Naive thymus-derived CD8-positive, alpha-beta T cell (primary cell): ENCODE data around the gene ZNF440. TPM values are rescaled to one million over a fixed set of nuclear protein-coding genes. Genes with fewer than 3 reads are reported as not detected.
A peak's percentile ranks its signal among the peaks of the same experiment; 100 is the strongest.
"Not testable (repeated sequence)": the region's sequence is repeated elsewhere in the genome, so short reads cannot be mapped to it uniquely, and the experiment has no call there.

Source experiments
- ATAC-seq, 2 donors: fragments of 150-1000 bp; cut with Tn5 transposase in 1 of 2; sonication (Bioruptor Pico), chemical (Tn5 transposase) in 1 of 2; 1 replicate in 1 of 2; 2 replicates in 1 of 2; pipeline ENCODE4 v1.10.0; 2021; ENCODE audit warnings: mild to moderate bottlenecking in 2 of 2, moderate library complexity in 2 of 2
- POLR2A ChIA-PET: fragments of 350-600 bp; sonication (Branson Sonifier 250); formaldehyde crosslinking; loops from one replicate; lab custom pipeline; 2021; ENCODE audit warnings: antibody characterized with exemption; lab: Charles Lee
- DNase-seq, 10 donors: peaks; one replicate each; pipeline versions ENCODE4 v3.0.0 to v3.0.0-alpha.2; 2020 to 2022
- H3K27ac Mint-ChIP-seq, 10 donors: one replicate each; pipeline ENCODE4 v1.8.0; 2020 to 2022; ENCODE audit warnings: mild to moderate bottlenecking in 10 of 10, mixed read lengths in 10 of 10, moderate library complexity in 4 of 10, inconsistent platforms in 1 of 10
- H3K27me3 Mint-ChIP-seq, 5 donors: one replicate each; pipeline ENCODE4 v1.8.0; 2021 to 2022; ENCODE audit warnings: mixed read lengths in 5 of 5
- H3K36me3 Mint-ChIP-seq, 3 donors: one replicate each; pipeline ENCODE4 v1.8.0; 2020 to 2022; ENCODE audit warnings: mixed read lengths in 3 of 3, mild to moderate bottlenecking in 2 of 3, inconsistent platforms in 1 of 3
- H3K4me1 Mint-ChIP-seq, 4 donors: one replicate each; pipeline ENCODE4 v1.8.0; 2021 to 2022; ENCODE audit warnings: mixed read lengths in 4 of 4
- H3K4me3 Mint-ChIP-seq, 10 donors: one replicate each; pipeline ENCODE4 v1.8.0; 2020 to 2022; ENCODE audit warnings: mild to moderate bottlenecking in 10 of 10, mixed read lengths in 10 of 10, moderate library complexity in 6 of 10, inconsistent platforms in 1 of 10
- H3K9me3 Mint-ChIP-seq, 9 donors: one replicate each; pipeline ENCODE4 v1.8.0; 2020 to 2022; ENCODE audit warnings: mixed read lengths in 9 of 9, mild to moderate bottlenecking in 3 of 9, inconsistent platforms in 1 of 9, moderate library complexity in 1 of 9
- polyA plus RNA-seq, 3 donors: library from polyadenylated mRNA; unstranded; fragments of 300-500 nt; fragmentation: Illumina TruSeq; gene quantifications; one replicate each; pipeline ENCODE4 v1.2.3, GENCODE V29; 2021
- total RNA-seq, 8 experiments: library from RNA in 2 of 8; stranded (reverse) in 2 of 8; gene quantifications; one replicate each; pipeline ENCODE4 v1.2.3 and lab custom pipeline; 2021 to 2026

The ZNF440 gene
- total and polyA plus RNA-seq, 5 experiments from 2014 or later = 1.5 to 24.0 (median 3.9) TPM

DNA sequence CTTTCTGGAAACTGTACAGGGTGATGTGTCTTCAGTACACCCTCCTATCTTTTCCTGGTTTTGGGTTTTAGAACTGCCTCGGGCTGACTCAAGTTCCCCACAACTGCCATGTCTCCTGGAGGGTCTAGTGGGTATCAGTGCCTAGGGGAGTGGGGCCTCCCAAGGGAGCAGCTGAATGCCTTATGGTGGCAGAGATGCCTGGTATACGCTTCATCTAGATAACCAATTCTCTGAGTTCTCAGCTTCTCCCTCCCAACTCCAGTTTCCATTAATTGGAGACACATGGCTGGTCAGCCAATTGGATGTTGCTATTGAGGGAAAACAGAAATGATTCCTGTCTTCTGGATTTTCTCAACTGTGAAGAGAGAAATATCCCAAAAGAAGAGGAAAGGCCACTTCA, 47.2 kb downstream of the ZNF440 start:
- no peak for ATAC-seq
- no peak overlapping the region for H3K27ac Mint-ChIP-seq
- H3K27me3 Mint-ChIP-seq = no peaks in the 10 kb centered on the region
- peaks cover 0 to 99% (median 49%) of the 10 kb centered on the region in 9 donors for H3K9me3 Mint-ChIP-seq
- no peak overlapping the region for H3K4me3 Mint-ChIP-seq
- POLR2A ChIA-PET = no interaction called here
- H3K36me3 Mint-ChIP-seq = peaks cover 40 to 91% (median 84%) of the 10 kb centered on the region in 3 donors
- DNase-seq = no peak
- peaks cover 0 to 3% (median 0%) of the 10 kb centered on the region in 4 donors for H3K4me1 Mint-ChIP-seq

DNA sequence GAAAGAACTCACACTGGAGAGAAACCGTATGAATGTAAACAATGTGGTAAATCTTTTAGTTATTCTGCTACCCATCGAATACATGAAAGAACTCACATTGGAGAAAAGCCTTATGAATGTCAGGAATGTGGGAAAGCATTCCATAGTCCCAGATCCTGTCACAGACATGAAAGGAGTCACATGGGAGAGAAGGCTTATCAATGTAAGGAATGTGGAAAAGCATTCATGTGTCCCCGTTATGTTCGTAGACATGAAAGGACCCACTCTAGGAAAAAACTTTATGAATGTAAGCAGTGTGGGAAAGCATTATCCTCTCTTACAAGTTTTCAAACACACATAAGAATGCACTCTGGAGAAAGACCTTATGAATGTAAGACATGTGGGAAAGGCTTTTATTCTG, 53.7 kb downstream of the ZNF440 start:
- H3K27me3 Mint-ChIP-seq, H3K27ac Mint-ChIP-seq, POLR2A ChIA-PET, H3K4me1 Mint-ChIP-seq, DNase-seq, ATAC-seq, H3K4me3 Mint-ChIP-seq: not testable (repeated sequence)
- peaks cover 0 to 97% (median 59%) of the 10 kb centered on the region in 9 donors for H3K9me3 Mint-ChIP-seq
- H3K36me3 Mint-ChIP-seq = peaks cover 49 to 88% (median 71%) of the 10 kb centered on the region in 3 donors

DNA sequence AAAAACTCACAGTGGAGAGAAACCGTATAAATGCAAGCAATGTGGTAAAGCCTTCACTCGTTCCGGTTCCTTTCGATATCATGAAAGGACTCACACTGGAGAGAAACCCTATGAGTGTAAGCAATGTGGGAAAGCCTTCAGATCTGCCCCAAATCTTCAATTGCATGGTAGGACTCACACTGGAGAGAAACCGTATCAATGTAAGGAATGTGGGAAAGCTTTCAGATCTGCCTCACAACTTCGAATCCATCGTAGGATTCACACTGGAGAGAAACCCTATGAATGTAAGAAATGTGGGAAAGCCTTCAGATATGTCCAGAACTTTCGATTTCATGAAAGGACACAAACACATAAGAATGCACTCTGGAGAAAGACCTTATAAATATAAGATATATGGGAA, 54.1 kb downstream of the ZNF440 start:
- POLR2A ChIA-PET = no interaction called here
- Mint-ChIP-seq H3K27ac (no peak overlapping the region), H3K36me3 (peaks cover 48 to 87% (median 69%) of the 10 kb centered on the region in 3 donors), H3K4me1 (no peaks in the 10 kb centered on the region), H3K4me3 (no peak overlapping the region), H3K9me3 (peaks cover 0 to 97% (median 57%) of the 10 kb centered on the region in 9 donors), H3K27me3 (no peaks in the 10 kb centered on the region)
- DNase-seq = no peak
- no peak for ATAC-seq

DNA sequence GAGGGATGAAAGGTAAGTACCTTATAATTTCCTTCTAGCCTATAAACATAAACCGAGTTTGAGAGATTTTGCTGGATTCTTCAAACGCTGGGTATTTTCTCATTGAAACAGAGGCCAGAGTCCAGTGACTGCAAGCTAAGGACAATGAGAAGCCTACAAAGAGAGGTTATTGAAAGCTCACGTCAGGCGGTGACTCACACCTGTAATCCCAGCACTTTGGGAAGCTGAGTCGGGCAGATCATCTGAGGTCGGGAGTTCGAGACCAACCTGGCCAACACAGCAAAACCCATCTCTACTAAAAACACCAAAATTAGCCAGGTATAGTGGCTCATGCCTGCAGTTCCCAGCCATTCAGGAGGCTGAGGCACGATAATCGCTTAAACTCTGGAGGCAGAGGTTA, 58.6 kb downstream of the ZNF440 start:
- Mint-ChIP-seq H3K27ac (no peak overlapping the region), H3K4me1 (no peaks in the 10 kb centered on the region), H3K36me3 (peaks cover 15 to 45% (median 32%) of the 10 kb centered on the region in 3 donors), H3K9me3 (peaks cover 0 to 63% (median 29%) of the 10 kb centered on the region in 9 donors), H3K27me3 (no peaks in the 10 kb centered on the region), H3K4me3 (no peak overlapping the region)
- no peak for DNase-seq
- ATAC-seq = no peak
- POLR2A ChIA-PET = interaction anchor here (1.2 kb wide), 1 partner anchor 24 kb away, joined by 4 read pairs; no protein-coding TSS in a partner anchor

DNA sequence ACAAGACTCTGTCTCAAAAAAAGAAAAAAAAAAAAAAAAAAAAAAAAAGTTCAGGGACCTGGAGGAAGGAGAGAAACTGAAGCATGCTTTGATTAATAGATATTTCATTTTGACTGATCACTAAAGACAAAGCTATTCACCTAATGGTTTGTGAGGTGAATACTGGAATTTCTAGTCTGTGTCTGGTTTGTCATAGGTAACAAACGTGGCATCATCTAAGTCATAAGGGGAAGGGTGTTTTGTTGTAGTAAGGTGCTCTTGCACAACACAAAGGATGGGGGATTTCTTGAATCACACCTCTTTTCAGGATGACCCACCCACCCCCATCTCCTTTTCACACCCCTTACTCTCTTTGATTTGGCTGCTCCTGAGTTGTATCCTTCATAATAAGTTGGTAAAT, 59.7 kb downstream of the ZNF440 start:
- Mint-ChIP-seq H3K27ac (no peak overlapping the region), H3K27me3 (no peaks in the 10 kb centered on the region), H3K9me3 (peaks cover 0 to 51% (median 18%) of the 10 kb centered on the region in 9 donors), H3K4me1 (no peaks in the 10 kb centered on the region), H3K36me3 (peaks cover 4 to 33% (median 21%) of the 10 kb centered on the region in 3 donors), H3K4me3 (no peak overlapping the region)
- POLR2A ChIA-PET = interaction anchor here (0.7 to 1.2 kb wide), 2 partner anchors 25 to 796 kb away, joined by 3 to 4 read pairs; no protein-coding TSS in a partner anchor
- ATAC-seq = no peak
- DNase-seq = no peak

GRCh38 chr19:11879687-11880266, 65.7 kb downstream of the ZNF440 start:
- not testable (repeated sequence) for H3K27me3 Mint-ChIP-seq, H3K36me3 Mint-ChIP-seq, H3K9me3 Mint-ChIP-seq, H3K27ac Mint-ChIP-seq, H3K4me3 Mint-ChIP-seq, H3K4me1 Mint-ChIP-seq
- peak in 1 of 2 donors; percentile 54 for ATAC-seq
- DNase-seq = peak in 7 of 10 donors; percentile 16 to 26 (median 24)
- POLR2A ChIA-PET = interaction anchor here (0.8 to 1.9 kb wide), 2 partner anchors 109 to 261 kb away, joined by 3 to 5 read pairs; partner anchors contain the start of gene ZNF20

DNA sequence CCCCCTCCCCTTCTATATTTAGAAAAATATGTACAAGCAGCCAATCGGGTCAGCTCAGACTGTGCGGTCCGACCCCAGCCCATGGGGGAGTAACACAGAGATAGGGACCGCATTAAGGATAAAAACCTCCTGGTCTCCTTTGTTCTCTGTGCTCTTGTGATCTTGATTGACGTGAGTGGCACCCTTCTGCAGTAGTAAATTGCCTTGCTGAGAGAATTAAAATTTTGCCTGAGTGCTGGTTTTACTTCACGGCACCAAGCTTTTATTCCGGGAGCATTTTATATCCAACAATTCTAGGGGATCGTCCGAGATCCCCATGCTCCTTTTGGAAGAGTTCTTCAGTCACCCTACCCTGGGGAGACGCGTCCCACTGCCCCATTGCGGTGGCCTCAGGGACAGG, 66.5 kb downstream of the ZNF440 start:
- H3K4me1 Mint-ChIP-seq = peaks cover 0 to 2% (median 1%) of the 10 kb centered on the region in 4 donors
- DNase-seq = no peak
- no peak for ATAC-seq
- no peaks in the 10 kb centered on the region for H3K36me3 Mint-ChIP-seq
- peaks cover 0 to 2% (median 0%) of the 10 kb centered on the region in 5 donors for H3K27me3 Mint-ChIP-seq
- no peak overlapping the region for H3K4me3 Mint-ChIP-seq
- H3K27ac Mint-ChIP-seq = no peak overlapping the region
- POLR2A ChIA-PET = interaction anchor here (1.9 kb wide), 1 partner anchor 260 kb away, joined by 5 read pairs; the partner anchor contains the start of gene ZNF20
- peaks cover 0 to 5% (median 0%) of the 10 kb centered on the region in 9 donors for H3K9me3 Mint-ChIP-seq

DNA sequence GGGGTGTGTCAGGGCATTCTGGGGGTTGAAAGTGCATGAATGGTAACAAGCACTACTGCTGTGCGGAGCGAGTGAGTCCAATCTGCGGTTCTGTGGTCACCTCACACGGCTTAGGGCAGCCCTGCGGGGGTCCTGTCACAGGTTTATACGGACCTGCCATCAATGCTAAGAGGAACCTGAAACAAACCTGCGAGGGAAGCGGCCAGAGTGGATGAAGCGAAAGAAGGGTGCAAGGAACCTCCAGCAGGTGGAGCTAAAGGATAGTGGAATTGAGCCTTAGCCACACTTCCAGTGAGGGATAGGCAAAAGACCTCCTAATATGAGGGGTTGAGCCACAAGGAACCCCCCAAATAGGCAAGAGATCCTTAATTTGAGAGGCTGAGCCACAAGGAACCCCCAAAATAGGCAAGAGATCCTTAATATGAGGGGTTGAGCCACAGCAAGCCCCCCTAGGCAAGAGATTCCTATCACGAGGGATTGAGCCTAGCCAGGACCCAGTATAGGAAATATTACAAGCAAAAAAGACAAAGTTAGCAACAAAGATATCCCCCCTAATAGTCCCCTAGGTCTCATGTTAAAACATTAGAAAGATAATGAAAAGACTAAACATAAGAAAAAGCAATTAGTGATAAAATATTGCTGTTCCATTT, 67.2 kb downstream of the ZNF440 start:
- H3K9me3 Mint-ChIP-seq = peaks cover 0 to 5% (median 0%) of the 10 kb centered on the region in 9 donors
- peak overlapping the region in 1 of 10 donors; percentile 15 for H3K27ac Mint-ChIP-seq
- H3K4me3 Mint-ChIP-seq = no peak overlapping the region

DNA sequence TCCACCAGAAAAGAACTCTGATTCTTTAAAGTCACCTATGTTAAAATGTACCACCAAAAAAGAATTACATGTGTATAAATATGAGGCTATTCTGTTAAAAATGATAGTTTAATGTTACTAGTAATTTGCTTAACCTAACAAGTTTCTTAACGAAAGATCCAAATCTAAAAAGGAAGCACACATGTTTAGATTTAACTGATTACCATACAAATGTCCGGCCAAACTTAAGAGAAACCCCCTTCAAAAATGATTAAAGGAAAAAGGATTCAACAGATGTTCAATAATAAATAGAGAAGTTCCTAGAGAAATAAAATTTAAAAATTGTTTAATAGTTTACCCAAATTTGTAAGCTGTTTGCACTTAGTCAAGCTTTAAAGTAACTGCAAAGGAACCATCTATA, 68.5 kb downstream of the ZNF440 start:
- Mint-ChIP-seq H3K36me3 (no peaks in the 10 kb centered on the region), H3K4me1 (peaks cover 3 to 10% (median 8%) of the 10 kb centered on the region in 4 donors), H3K9me3 (peaks cover 0 to 8% (median 0%) of the 10 kb centered on the region in 9 donors), H3K4me3 (no peak overlapping the region), H3K27ac (no peak overlapping the region), H3K27me3 (peaks cover 0 to 2% (median 0%) of the 10 kb centered on the region in 5 donors)
- ATAC-seq (no peak), DNase-seq (no peak)
- POLR2A ChIA-PET = interaction anchor here (1.1 kb wide), 1 partner anchor 34 kb away, joined by 4 read pairs; the partner anchor contains the start of gene ZNF439

More for the DNA sequence above, 67.2 kb downstream of the ZNF440 start:
- Mint-ChIP-seq H3K36me3 (no peaks in the 10 kb centered on the region), H3K27me3 (peaks cover 0 to 2% (median 0%) of the 10 kb centered on the region in 5 donors), H3K4me1 (peaks cover 0 to 2% (median 1%) of the 10 kb centered on the region in 4 donors)
- ATAC-seq (peak; percentile 79 to 86), DNase-seq (peak; percentile 24 to 77 (median 63))
- POLR2A ChIA-PET = interaction anchor here (1.9 kb wide), 1 partner anchor 260 kb away, joined by 5 read pairs; the partner anchor contains the start of gene ZNF20

Other genes with a start within 250 kb of the ZNF440 start
- gene ACP5, start 236.6 kb upstream of the ZNF440 start, total RNA-seq = 10 to 100 TPM; 13.8 to 14.8 TPM
- gene ACP5, start 236.6 kb upstream of the ZNF440 start, polyA plus RNA-seq = 10 to 100 TPM in 2 of 3 donors, 1 to 10 TPM in 1; 8.4 to 14.2 (median 12.0) TPM
- gene ZNF627, start 216.8 kb upstream of the ZNF440 start, total RNA-seq = 10 to 100 TPM; 17.3 to 17.5 TPM
- gene ZNF627, start 216.8 kb upstream of the ZNF440 start, polyA plus RNA-seq = 10 to 100 TPM in 1 of 3 donors, 1 to 10 TPM in 2; 7.7 to 11.9 (median 7.9) TPM
- 1 to 10 TPM; 7.2 to 7.3 TPM for gene ZNF823, start 75.3 kb upstream of the ZNF440 start, total RNA-seq
- gene ZNF823, start 75.3 kb upstream of the ZNF440 start, polyA plus RNA-seq = 1 to 10 TPM; 2.0 to 3.2 (median 2.8) TPM
- 10 to 100 TPM; 32.7 to 33.7 TPM for gene ZNF441, start 47.3 kb upstream of the ZNF440 start, total RNA-seq
- gene ZNF441, start 47.3 kb upstream of the ZNF440 start, polyA plus RNA-seq = 1 to 10 TPM; 3.6 to 7.0 (median 5.5) TPM
- 1 to 10 TPM; 5.0 to 5.9 TPM for gene ZNF491, start 15.8 kb upstream of the ZNF440 start, total RNA-seq
- under 1 TPM; 0.11 to 0.69 (median 0.16) TPM for gene ZNF491, start 15.8 kb upstream of the ZNF440 start, polyA plus RNA-seq
- gene ZNF439, start 34.5 kb downstream of the ZNF440 start, total RNA-seq = 10 to 100 TPM; 32.3 to 35.3 TPM
- gene ZNF439, start 34.5 kb downstream of the ZNF440 start, polyA plus RNA-seq = 1 to 10 TPM; 2.4 to 5.2 (median 3.9) TPM
- gene ZNF69, start 73.5 kb downstream of the ZNF440 start, total RNA-seq = 10 to 100 TPM; 17.3 to 19.6 TPM
- 10 to 100 TPM in 1 of 3 donors, 1 to 10 TPM in 2; 4.6 to 10.5 (median 5.0) TPM for gene ZNF69, start 73.5 kb downstream of the ZNF440 start, polyA plus RNA-seq
- 10 to 100 TPM; 22.4 to 24.0 TPM for gene ZNF700, start 110.8 kb downstream of the ZNF440 start, total RNA-seq
- 1 to 10 TPM; 1.1 to 2.9 (median 1.2) TPM for gene ZNF700, start 110.8 kb downstream of the ZNF440 start, polyA plus RNA-seq
- gene ZNF763, start 150.8 kb downstream of the ZNF440 start, total RNA-seq = 10 to 100 TPM; 11.3 to 15.7 TPM
- gene ZNF763, start 150.8 kb downstream of the ZNF440 start, polyA plus RNA-seq = 1 to 10 TPM; 1.9 to 3.9 (median 2.6) TPM
- gene ZNF433, start 221.4 kb downstream of the ZNF440 start, total RNA-seq = 1 to 10 TPM; 3.5 to 4.4 TPM
- gene ZNF433, start 221.4 kb downstream of the ZNF440 start, polyA plus RNA-seq = 1 to 10 TPM; 2.3 to 7.5 (median 3.0) TPM
- under 1 TPM; 0.21 to 0.22 TPM for gene ZNF878, start 238.7 kb downstream of the ZNF440 start, total RNA-seq
- not detected for gene ZNF878, start 238.7 kb downstream of the ZNF440 start, polyA plus RNA-seq